Neural progenitor cell (in vitro differentiated cells): Measurements from ENCODE around the gene APLP2.

ENCODE experiments used
- EZH2phosphoT487 ChIP-seq: fragments of 200-600 bp; sonication (generic); IDR thresholded peaks from 2 replicates; pipeline ENCODE4 v1.6.1; 2017; ENCODE audit warnings: antibody characterized with exemption
- TF ChIP-seq, protein P1 (sequence below): fragments of 200-600 bp; sonication (generic); IDR thresholded peaks from 2 replicates; pipeline ENCODE4 v1.5.1; 2017; ENCODE audit warnings: antibody characterized with exemption, mild to moderate bottlenecking

DNA sequence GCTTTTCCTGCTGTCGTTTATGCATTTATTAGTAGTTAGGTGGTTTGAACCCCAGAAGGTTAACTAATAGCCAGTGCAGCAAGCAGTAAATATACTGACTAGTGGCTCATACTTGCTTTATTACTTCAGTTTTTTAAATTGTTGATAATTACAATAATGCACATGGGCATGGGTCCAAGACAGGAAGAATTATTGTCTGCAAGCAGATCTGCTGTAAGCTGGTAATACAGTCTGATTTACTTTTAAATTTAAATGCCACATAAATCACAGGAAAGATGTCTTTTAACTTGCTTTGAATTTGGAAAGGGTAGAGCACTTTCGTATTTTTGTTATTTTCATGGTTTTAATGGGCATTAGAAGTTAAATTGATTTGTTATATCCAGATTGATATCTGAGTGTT lies 27.1 kb downstream of the APLP2 start:
- no peak for TF ChIP-seq EZH2phosphoT487
- TF ChIP-seq, protein P1, sequence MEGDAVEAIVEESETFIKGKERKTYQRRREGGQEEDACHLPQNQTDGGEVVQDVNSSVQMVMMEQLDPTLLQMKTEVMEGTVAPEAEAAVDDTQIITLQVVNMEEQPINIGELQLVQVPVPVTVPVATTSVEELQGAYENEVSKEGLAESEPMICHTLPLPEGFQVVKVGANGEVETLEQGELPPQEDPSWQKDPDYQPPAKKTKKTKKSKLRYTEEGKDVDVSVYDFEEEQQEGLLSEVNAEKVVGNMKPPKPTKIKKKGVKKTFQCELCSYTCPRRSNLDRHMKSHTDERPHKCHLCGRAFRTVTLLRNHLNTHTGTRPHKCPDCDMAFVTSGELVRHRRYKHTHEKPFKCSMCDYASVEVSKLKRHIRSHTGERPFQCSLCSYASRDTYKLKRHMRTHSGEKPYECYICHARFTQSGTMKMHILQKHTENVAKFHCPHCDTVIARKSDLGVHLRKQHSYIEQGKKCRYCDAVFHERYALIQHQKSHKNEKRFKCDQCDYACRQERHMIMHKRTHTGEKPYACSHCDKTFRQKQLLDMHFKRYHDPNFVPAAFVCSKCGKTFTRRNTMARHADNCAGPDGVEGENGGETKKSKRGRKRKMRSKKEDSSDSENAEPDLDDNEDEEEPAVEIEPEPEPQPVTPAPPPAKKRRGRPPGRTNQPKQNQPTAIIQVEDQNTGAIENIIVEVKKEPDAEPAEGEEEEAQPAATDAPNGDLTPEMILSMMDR = no peak
